NCI-H1417 treated with DMSO at 0.1 percent for 48 hours (cell line): ENCODE data around the gene SLC12A6.

Experiments used
- DNase-seq: peaks from one replicate; lab custom pipeline; 2025; lab: John Stamatoyannopoulos, UW

SLC12A6 gene

GRCh38 chr15:34330279-34330678 lies 7.3 kb downstream of the SLC12A6 start:
- DNase-seq: no peak

- no peak for DNase-seq
Measured at GRCh38 chr15:34329006-34329405, 8.6 kb downstream of the SLC12A6 start.

GRCh38 chr15:34327906-34328305 lies 9.7 kb downstream of the SLC12A6 start:
- DNase-seq: no peak

GRCh38 chr15:34325368-34325767 lies 12.2 kb downstream of the SLC12A6 start:
- DNase-seq: no peak

GRCh38 chr15:34324933-34325332 lies 12.6 kb downstream of the SLC12A6 start:
- DNase-seq: no peak

GRCh38 chr15:34323217-34323616 lies 14.4 kb downstream of the SLC12A6 start:
- no peak for DNase-seq

GRCh38 chr15:34318277-34319079 lies 19.1 kb downstream of the SLC12A6 start:
- DNase-seq: peak; percentile 33

GRCh38 chr15:34314491-34315490 lies 22.8 kb downstream of the SLC12A6 start:
- no peak for DNase-seq

- no peak for DNase-seq
Measured at GRCh38 chr15:34311563-34311962, 26.0 kb downstream of the SLC12A6 start.

- DNase-seq: no peak
Measured at GRCh38 chr15:34304613-34305012, 33.0 kb downstream of the SLC12A6 start.

- DNase-seq: no peak
Measured at GRCh38 chr15:34301058-34301457, 36.5 kb downstream of the SLC12A6 start.

- DNase-seq: no peak
Measured at GRCh38 chr15:34297059-34297458, 40.5 kb downstream of the SLC12A6 start.

GRCh38 chr15:34292621-34293020 lies 45.0 kb downstream of the SLC12A6 start:
- DNase-seq: no peak

GRCh38 chr15:34284937-34285336 lies 52.6 kb downstream of the SLC12A6 start:
- no peak for DNase-seq

GRCh38 chr15:34282384-34282783 lies 55.2 kb downstream of the SLC12A6 start:
- no peak for DNase-seq

- DNase-seq: no peak
Measured at GRCh38 chr15:34280193-34280592, 57.4 kb downstream of the SLC12A6 start.

- DNase-seq: no peak
Measured at GRCh38 chr15:34279368-34279767, 58.2 kb downstream of the SLC12A6 start.

GRCh38 chr15:34275721-34276120 lies 61.9 kb downstream of the SLC12A6 start:
- no peak for DNase-seq

- DNase-seq: no peak
Measured at GRCh38 chr15:34275154-34275553, 62.4 kb downstream of the SLC12A6 start.

- DNase-seq: no peak
Measured at GRCh38 chr15:34271493-34271892, 66.1 kb downstream of the SLC12A6 start.

GRCh38 chr15:34266751-34267150 lies 70.8 kb downstream of the SLC12A6 start:
- DNase-seq: no peak

GRCh38 chr15:34264076-34264475 lies 73.5 kb downstream of the SLC12A6 start:
- no peak for DNase-seq

- no peak for DNase-seq
Measured at GRCh38 chr15:34262362-34262761, 75.2 kb downstream of the SLC12A6 start.
